ENCODE data around the gene ITPR3.
"Not testable (repeated sequence)": the region's sequence is repeated elsewhere in the genome, so short reads cannot be mapped to it uniquely, and the experiment has no call there.

Gene ITPR3

DNA sequence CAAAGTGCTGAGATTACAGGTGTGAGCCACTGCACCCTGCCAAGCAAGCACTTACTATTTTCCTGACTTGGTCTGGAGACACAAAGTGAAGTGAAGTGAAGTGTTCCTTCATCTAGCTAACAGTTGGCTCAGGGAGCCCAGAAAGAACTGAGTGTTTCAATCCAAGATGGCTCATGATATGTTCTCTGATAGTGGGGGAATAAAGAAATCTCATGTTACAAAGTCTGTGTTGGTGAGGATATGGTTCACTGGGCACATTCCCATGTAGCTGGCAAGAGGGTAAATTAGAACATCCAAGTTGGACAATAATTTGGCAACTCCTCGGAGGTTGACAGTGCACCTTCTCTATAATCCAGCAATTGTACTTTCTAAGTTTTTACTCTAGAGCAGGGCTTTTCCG, 5.0 kb upstream of the ITPR3 start:
- no peak for DNase-seq

- DNase-seq, result no peak
These were observed 4.2 kb upstream of the ITPR3 start for GRCh38 chr6:33616913-33617312.

GRCh38 chr6:33619166-33619840, 1.8 kb upstream of the ITPR3 start:
- DNase-seq, result no peak

DNA sequence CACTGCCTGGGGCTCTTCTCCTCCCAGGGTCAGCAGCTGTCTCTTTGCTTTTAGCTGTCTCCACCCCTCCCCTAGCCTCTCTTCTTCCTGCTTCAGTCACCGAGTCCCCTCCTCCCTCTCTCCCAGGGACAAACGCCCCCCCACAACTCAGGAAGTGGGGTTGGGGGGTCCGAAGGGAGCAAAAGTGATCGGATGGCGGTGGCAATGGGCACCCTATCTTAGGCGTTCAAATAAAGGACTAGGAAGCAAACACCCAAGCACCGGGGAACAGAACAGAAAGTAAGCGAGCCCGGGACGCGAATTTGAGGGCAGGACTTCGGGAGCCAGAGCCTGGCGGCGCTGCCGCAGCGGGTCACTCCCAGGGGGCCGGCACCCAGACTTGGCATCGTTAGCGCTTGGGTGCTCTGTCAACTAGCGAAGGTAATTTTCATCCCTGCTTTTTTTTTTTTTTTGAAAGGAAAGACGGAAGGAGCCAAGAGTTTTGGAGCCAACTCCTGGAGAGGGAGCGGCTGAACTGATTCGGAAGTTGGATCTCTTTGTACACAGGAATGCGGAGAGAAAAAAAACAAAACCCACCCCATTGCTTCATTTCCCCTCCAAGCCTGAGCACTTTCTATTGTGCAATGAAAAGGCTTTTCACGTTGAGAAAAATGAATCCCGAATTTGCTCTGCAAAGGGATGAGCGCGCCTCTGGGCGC, 815 bp upstream of the ITPR3 start:
- DNase-seq, result peak; percentile 35

DNA sequence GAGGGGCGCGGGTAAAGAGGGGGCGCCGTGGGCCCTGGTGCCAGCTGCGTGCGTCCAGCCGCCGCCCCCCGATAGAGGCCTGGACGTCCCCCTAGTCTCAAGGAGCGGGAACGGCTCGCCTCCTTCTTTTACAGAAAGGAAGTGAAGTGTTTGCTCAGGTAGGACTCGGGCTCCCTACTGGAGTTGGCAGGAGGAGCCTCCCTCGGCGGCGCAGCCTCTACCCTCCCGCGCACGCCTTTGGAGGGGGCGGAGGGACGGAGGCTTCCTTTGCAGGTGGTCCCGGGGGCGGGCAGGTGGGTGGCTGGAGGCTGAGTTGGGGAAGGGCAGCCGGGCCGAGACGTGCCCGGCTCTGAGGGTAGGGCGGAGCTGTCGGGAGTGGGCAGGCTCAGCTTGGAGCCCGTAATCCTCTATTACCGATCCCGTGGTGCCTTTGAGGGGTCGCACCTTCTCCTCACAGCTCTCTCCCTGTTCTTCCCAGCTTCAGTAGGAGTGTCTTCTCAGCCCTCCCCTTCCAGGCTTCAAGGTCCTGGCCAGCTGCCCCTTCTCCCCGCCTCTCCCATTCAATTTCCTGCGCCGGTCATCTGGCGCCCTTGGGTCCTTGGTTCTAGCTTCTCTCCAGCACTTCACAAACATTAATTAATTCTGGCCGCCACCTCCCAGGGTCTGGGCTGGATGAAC, 728 bp downstream of the ITPR3 start:
- DNase-seq, result peak; percentile 42

- DNase-seq, result peak; percentile 32
These were observed 1.6 kb downstream of the ITPR3 start for GRCh38 chr6:33622456-33623431.

DNA sequence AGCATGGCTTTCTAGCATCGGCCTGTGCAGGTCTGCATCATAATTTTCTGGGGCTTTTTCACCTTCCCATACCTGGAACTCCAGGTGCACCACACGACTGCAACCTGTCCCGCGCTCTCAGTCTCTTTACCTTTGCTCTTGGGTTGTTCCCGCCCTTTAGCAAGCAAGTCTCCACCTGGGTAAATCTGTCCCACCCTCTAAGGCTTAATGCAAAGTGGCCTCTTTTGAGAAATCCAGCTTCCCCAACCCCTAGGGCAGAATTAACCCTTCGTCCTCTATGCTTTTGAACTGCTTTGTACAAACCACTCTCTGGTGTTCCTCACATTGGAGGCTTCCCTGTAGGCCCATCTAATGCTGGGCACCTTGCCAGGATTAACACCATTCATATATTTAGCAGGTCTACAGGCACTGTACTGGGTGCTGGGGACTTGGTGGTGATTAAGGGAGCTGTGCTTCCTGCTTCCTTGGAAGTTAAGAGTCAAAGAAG, 2.8 kb downstream of the ITPR3 start:
- no peak for DNase-seq

DNA sequence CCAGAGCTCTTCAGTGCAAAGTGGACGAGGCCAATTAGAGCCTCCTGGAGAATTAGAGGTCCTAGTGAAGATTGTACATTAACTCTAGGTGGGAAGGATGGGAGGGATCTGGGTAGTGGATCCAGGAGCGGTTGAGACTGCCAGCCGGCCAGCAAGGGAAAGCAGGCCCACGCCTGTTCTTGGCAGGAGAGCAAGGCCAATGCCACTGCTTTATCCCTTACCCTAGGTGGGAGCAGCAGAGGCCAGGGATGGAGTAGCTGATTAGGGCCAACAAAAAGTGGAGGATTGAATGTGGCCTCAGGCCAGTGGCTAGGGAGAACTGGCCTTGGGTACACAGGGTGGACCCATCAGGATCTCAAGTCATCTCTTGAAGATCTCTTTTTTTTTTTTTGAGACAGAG, 3.7 kb downstream of the ITPR3 start:
- no peak for DNase-seq

DNA sequence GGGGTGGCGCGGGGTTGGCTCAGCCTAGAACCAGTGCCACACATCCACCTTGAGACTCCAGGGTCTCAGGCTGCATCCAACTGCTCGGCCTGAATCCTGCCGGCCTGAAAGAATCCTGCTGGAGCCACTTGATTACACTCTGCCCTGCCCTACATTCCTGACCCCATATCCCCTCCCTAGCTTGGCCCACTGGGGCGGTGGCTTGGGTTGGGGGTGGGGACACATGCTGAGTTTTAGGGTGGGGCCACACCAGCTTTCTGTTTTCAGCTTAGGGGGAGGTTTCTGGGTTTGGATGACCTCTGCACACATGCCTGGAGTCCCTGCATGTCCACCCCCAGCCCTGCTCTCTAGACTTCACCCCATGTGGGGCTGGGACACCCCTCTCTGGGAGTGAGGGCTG, 6.8 kb downstream of the ITPR3 start:
- no peak for DNase-seq

DNA sequence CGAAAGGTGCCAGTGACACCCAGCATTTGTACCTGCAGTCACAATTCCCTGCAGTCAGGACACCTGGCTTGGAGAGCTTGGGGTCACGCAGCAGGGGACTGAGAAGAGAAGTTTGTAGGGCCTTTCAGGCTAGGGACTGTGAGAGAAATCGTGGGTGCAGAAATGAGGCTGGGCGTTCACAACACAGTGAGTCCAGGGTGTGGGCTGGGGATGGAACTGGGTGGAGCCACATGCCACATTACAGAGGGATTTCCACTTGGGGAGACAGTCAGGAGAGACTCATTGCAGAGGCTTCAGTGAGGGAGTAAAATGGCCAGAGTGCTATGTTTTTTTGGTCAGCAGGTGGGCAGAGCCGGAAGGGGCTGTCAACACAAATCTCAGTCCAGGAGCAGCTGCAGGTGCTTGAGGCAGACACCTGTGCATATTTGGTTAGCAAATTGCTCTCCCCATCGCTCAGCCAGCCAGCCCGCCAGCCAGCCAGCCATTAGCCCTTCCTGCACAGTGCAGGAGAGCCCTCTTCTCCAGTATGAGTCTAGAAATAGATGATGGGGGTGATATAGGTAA, 7.4 kb downstream of the ITPR3 start:
- no peak for DNase-seq

DNA sequence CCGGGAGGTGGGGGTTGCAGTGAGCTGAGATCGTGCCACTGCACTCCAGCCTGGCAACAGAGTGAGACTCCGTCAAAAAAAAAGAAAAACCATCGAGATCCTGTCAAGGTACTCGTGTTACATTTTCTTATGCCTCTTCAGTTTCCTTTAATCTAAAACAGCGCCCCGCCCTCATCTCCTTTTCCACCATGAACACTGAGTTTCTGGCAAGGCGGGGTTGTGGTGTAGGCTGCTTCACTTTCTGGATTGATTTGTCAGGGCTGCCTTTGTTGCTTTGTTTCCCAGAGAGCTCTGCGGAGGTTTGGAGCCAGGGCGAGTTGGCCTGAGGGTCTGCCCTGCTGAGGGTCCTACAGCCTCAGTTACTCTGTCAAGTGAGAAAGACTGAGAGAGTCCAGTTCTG, 8.9 kb downstream of the ITPR3 start:
- DNase-seq, result no peak

- DNase-seq, result not testable (repeated sequence)
These were observed 10.4 kb downstream of the ITPR3 start for GRCh38 chr6:33631521-33631920.

- no peak for DNase-seq
These were observed 10.9 kb downstream of the ITPR3 start for GRCh38 chr6:33631971-33632557.

DNA sequence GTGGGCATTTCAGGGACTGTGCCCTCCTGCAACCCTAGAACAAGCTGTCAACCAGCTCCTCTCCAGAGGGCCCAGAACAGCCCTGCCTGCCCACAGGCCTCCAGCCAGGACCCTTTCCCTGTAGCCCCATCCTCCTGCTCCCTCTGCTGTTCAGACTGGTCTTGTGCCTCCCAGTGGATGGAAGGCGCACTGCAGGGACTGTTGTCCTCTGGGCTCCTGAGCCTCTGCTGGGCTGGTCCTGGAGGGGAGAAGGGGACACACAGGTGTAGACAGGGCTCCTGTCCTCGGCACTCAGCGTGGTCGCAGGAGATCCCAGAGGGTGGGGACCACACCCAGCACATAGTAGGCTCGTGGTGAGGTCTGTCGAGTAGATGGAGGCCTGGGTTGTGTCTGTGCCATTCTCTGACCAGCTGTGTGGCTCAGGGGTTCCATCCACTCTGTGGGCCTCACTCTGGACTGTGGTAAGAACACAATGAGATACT, 11.5 kb downstream of the ITPR3 start:
- DNase-seq, result peak; percentile 60

- no peak for DNase-seq
These were observed 12.0 kb downstream of the ITPR3 start for GRCh38 chr6:33633084-33633461.

DNA sequence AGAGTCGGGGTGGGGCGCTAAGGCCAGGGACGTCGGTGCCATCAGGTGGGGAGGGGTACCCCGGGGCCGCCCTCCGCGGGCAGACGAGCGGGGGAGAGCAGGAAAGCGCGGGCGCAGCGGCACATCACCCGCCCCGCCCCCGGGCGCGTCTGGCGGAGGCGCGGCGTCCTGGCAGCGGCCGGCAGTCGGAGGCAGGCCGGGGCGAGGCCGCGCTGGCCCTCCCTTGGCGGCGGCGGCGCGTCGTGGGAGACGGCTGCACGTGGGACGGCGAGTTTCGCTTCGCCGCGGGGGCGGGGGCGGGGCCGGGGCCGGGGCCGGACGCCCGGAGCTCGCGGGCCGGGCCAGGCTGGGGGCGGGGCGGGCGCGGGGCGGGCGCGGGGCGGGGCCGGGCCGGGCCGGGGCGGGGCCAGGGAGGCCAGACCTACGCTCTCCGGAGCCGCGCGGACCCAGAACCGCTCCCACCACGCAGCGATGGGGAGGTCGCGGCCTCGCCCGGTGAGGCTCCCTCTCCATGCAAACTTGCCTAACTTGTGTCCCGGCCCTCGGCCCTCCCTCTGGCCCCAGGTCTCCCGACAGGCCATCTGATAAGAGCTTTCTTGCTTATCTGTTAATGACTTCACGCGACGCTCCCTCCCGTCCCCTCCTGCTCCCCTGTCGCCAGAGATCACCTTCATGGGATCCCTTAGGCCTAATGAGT, 12.5 kb downstream of the ITPR3 start:
- peak; percentile 73 for DNase-seq

- no peak for DNase-seq
These were observed 13.1 kb downstream of the ITPR3 start for GRCh38 chr6:33634161-33634727.

GRCh38 chr6:33634946-33635345, 13.8 kb downstream of the ITPR3 start:
- DNase-seq, result no peak

DNA sequence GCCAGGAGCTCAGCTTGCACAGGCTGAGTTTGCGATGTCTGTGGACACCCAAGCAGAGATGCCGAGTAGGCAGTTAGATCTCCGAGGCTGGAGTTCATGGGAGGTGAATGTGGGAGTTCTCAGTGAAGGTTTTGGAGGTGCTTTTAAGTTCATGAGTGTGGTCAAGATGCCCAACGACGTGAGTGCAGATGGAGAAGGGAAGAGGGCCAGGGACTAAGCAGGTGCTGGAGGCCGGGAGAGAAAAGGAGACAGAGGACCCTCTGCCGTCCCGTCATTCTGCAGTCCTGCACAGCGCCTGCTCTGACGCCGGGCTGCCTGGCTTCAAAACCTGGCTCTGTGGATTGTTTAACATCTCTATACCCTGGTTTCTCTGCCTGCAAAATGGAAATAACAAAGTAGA, 15.5 kb downstream of the ITPR3 start:
- no peak for DNase-seq

- DNase-seq, result no peak
These were observed 17.4 kb downstream of the ITPR3 start for GRCh38 chr6:33638556-33638955.

GRCh38 chr6:33639559-33639958, 18.4 kb downstream of the ITPR3 start:
- DNase-seq, result no peak
